Measurements from ENCODE around the gene HYCC1. TPM values are rescaled to one million over a fixed set of nuclear protein-coding genes. Genes with fewer than 3 reads are reported as not detected.

Gene HYCC1
- total RNA-seq, 1 donor from 2014 or later = 93.8 TPM

- H3K9me3 Mint-ChIP-seq (ENCODE audit: unreplicated experiment) = no peaks in the 10 kb centered on the region
- H3K4me1 Mint-ChIP-seq (ENCODE audit: unreplicated experiment) = peaks cover 6% of the 10 kb centered on the region
- DNase-seq (ENCODE audit: low spot score) = no peak
- no peak overlapping the region for H3K27ac Mint-ChIP-seq (ENCODE audit: unreplicated experiment)
- no peaks in the 10 kb centered on the region for H3K27me3 Mint-ChIP-seq (ENCODE audit: unreplicated experiment)
- H3K4me3 Mint-ChIP-seq (ENCODE audit: unreplicated experiment) = no peak overlapping the region
- TF ChIP-seq CTCF (IDR thresholded peaks at IDR 0.05; ENCODE audit: unreplicated experiment) = no peak
- no peaks in the 10 kb centered on the region for H3K36me3 Mint-ChIP-seq (ENCODE audit: low read depth, unreplicated experiment)
Observed at GRCh38 chr7:22990588-22990949, 23.4 kb downstream of the HYCC1 start.

GRCh38 chr7:22989643-22990587 is 24.0 kb downstream of the HYCC1 start:
- no peaks in the 10 kb centered on the region for H3K9me3 Mint-ChIP-seq (ENCODE audit: unreplicated experiment)
- DNase-seq (ENCODE audit: low spot score) = no peak
- H3K27me3 Mint-ChIP-seq (ENCODE audit: unreplicated experiment) = no peaks in the 10 kb centered on the region
- no peak overlapping the region for H3K4me3 Mint-ChIP-seq (ENCODE audit: unreplicated experiment)
- H3K36me3 Mint-ChIP-seq (ENCODE audit: low read depth, unreplicated experiment) = no peaks in the 10 kb centered on the region
- no peak for TF ChIP-seq CTCF (IDR thresholded peaks at IDR 0.05; ENCODE audit: unreplicated experiment)
- peaks cover 6% of the 10 kb centered on the region for H3K4me1 Mint-ChIP-seq (ENCODE audit: unreplicated experiment)
- H3K27ac Mint-ChIP-seq (ENCODE audit: unreplicated experiment) = no peak overlapping the region

- no peak for DNase-seq (ENCODE audit: low spot score)
- Mint-ChIP-seq H3K36me3 (ENCODE audit: low read depth, unreplicated experiment) (no peaks in the 10 kb centered on the region), H3K4me3 (ENCODE audit: unreplicated experiment) (no peak overlapping the region), H3K4me1 (ENCODE audit: unreplicated experiment) (peaks cover 6% of the 10 kb centered on the region), H3K9me3 (ENCODE audit: unreplicated experiment) (no peaks in the 10 kb centered on the region), H3K27me3 (ENCODE audit: unreplicated experiment) (no peaks in the 10 kb centered on the region), H3K27ac (ENCODE audit: unreplicated experiment) (no peak overlapping the region)
- no peak for TF ChIP-seq CTCF (IDR thresholded peaks at IDR 0.05; ENCODE audit: unreplicated experiment)
Observed at GRCh38 chr7:22985436-22985835, 28.5 kb downstream of the HYCC1 start.

GRCh38 chr7:22983257-22983855 is 30.6 kb downstream of the HYCC1 start:
- TF ChIP-seq CTCF (IDR thresholded peaks at IDR 0.05; ENCODE audit: unreplicated experiment) = no peak
- no peak overlapping the region for H3K4me3 Mint-ChIP-seq (ENCODE audit: unreplicated experiment)
- DNase-seq (ENCODE audit: low spot score) = no peak
- no peaks in the 10 kb centered on the region for H3K36me3 Mint-ChIP-seq (ENCODE audit: low read depth, unreplicated experiment)
- no peaks in the 10 kb centered on the region for H3K27me3 Mint-ChIP-seq (ENCODE audit: unreplicated experiment)
- no peaks in the 10 kb centered on the region for H3K4me1 Mint-ChIP-seq (ENCODE audit: unreplicated experiment)
- no peak overlapping the region for H3K27ac Mint-ChIP-seq (ENCODE audit: unreplicated experiment)
- H3K9me3 Mint-ChIP-seq (ENCODE audit: unreplicated experiment) = no peaks in the 10 kb centered on the region

GRCh38 chr7:22980422-22980821 is 33.5 kb downstream of the HYCC1 start:
- no peak overlapping the region for H3K4me3 Mint-ChIP-seq (ENCODE audit: unreplicated experiment)
- H3K36me3 Mint-ChIP-seq (ENCODE audit: low read depth, unreplicated experiment) = no peaks in the 10 kb centered on the region
- no peaks in the 10 kb centered on the region for H3K9me3 Mint-ChIP-seq (ENCODE audit: unreplicated experiment)
- DNase-seq (ENCODE audit: low spot score) = no peak
- no peaks in the 10 kb centered on the region for H3K27me3 Mint-ChIP-seq (ENCODE audit: unreplicated experiment)
- H3K4me1 Mint-ChIP-seq (ENCODE audit: unreplicated experiment) = no peaks in the 10 kb centered on the region
- no peak overlapping the region for H3K27ac Mint-ChIP-seq (ENCODE audit: unreplicated experiment)
- TF ChIP-seq CTCF (IDR thresholded peaks at IDR 0.05; ENCODE audit: unreplicated experiment) = no peak

Measured in endothelial cell (in vitro differentiated cells).